GM21717 (cell line): Measurements from ENCODE around the gene APBB2.
"Not testable (repeated sequence)": the region's sequence is repeated elsewhere in the genome, so short reads cannot be mapped to it uniquely, and the experiment has no call there.

Source experiments
- ATAC-seq: cut with Tn5 transposase; IDR thresholded peaks from one replicate; pipeline ENCODE4 v1.9.1; 2021; ENCODE audit warnings: mild to moderate bottlenecking, moderate library complexity; ENCODE audit not compliant: unreplicated experiment

APBB2 gene

DNA sequence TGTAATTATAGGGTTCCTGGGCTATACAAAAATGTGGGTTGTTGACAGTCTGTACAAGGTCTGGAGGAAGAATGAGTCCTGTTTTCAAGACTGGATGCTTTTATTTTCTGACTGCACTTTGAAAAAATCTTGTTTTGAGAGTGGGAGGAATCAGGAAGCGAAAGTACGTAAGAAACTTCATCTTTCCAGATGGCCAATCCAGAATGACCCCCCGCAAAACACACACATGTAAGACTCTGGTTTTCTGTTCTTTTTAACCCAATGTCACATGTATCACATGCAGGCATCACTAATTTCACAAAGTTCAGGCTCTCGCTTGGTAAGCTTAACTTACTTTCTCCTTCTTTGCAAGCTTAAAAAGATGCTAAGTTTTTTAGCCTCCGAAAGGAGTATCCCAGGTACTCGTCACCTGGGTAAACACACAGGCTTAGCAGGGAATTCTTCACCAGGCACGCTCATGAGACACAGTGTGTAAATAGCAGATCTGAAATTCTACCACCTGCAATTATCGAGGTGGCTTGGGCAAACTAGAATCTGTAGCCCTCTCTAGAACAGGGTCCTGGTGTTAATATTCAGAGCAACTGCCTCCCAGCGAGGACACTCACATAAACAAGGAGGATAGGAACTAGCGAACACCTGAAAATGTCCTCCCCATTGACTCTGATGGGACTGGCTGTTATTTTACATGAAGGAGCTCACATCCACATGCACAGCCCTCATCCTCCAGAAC, 373.9 kb downstream of the APBB2 start:
- no peak for ATAC-seq

DNA sequence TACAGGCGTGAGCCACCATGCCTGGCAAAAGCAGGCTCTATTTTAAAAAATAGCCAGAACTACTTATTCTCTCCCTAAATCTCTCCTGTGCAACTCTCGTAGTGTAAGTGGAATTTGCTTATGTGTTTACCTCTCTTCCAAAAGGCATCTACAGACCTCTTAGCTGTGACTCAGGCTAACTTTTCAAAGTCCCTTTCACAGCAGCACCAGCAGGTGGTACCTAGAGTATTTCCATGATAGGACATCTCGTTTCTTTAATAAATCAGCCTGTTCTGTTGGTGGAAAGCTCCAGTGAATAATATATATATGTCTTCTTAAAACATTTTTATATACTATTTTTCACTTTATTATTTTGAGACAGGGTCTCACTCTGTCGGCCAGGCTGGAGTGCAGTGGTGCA, 375.6 kb downstream of the APBB2 start:
- ATAC-seq, result no peak

DNA sequence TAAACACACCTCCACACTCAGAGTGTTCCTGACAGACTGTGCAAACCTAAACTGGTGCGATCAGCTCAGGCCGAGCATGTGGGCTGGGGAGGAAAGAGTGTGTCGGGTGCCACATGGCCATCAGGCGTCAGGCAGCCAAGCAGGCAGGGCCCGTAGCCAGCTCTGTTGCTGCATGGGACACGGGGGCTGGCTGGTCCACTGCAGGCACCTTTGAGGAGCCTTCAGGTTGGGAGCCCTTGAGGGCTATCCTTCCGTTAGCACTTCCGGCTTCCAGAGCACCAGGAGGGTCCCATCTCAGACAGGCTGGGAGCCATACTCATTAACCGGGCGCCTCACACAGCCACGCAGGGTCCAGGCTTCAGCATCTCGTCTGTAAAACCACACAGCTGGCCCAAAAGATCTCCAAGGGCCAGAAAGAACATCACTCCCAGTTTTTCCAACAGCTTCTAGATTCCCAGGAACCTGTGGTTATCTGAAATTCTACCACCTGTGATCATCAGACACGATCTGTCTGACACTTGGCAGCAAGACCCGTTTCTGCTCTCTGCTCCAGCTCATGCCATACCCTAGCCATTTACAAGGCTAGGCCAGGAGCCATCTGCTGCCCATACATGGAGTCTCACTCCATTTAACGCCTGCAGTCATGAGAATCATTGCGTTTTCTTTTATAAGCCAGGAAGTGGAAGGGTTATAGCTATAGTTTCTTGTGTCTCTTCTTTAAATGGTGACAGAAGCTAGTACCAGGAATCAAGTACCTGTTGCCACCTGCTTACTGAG, 377.1 kb downstream of the APBB2 start:
- ATAC-seq, result no peak

DNA sequence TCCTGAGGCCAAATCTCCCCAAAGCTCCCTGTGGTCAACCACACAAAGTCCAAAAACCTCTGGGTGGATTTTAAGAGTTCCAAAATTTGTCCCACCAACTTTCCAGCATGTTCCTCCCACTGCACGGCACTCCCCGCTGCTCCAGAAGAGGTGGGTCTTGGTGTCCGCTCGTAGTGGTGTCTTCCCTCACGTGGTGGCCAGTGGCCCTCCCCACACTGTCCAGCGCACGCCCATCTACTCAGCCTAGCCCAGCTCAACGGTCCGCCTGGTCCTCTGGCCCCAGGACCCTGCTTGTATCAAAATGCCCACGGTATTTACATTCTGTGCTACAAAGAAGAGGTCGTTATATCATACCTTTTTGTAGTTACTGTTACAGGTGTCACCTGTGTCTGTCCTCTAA, 381.1 kb downstream of the APBB2 start:
- no peak for ATAC-seq

- ATAC-seq, result no peak
Observed at GRCh38 chr4:40832175-40832574, 382.2 kb downstream of the APBB2 start.

GRCh38 chr4:40831146-40831907, 383.0 kb downstream of the APBB2 start:
- ATAC-seq, result no peak

DNA sequence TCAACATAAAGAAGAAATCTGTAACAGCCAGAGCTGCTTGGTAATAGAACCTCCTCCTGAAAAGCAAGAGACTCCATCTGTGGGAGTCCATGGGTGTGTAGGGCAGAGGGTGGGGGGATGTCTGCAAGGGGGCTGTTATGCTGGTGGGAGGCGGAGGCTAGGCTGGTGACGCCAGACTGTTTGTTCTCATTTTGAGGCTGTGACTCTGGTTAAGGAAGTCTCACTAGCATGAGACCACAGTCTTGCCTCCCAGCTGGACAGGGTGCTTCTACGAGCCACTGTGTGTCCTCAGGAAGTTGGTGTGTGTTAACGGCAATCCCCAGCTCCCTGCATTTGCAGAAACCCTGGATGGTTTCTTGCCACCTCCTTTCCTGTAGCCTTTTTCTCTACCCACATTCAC, 384.8 kb downstream of the APBB2 start:
- ATAC-seq, result no peak

GRCh38 chr4:40828661-40829060, 385.7 kb downstream of the APBB2 start:
- ATAC-seq, result no peak

- ATAC-seq, result no peak
Observed at GRCh38 chr4:40827758-40828157, 386.6 kb downstream of the APBB2 start.

GRCh38 chr4:40826821-40827220, 387.5 kb downstream of the APBB2 start:
- ATAC-seq, result no peak

- ATAC-seq, result no peak
Observed at GRCh38 chr4:40825014-40825838, 389.1 kb downstream of the APBB2 start.

DNA sequence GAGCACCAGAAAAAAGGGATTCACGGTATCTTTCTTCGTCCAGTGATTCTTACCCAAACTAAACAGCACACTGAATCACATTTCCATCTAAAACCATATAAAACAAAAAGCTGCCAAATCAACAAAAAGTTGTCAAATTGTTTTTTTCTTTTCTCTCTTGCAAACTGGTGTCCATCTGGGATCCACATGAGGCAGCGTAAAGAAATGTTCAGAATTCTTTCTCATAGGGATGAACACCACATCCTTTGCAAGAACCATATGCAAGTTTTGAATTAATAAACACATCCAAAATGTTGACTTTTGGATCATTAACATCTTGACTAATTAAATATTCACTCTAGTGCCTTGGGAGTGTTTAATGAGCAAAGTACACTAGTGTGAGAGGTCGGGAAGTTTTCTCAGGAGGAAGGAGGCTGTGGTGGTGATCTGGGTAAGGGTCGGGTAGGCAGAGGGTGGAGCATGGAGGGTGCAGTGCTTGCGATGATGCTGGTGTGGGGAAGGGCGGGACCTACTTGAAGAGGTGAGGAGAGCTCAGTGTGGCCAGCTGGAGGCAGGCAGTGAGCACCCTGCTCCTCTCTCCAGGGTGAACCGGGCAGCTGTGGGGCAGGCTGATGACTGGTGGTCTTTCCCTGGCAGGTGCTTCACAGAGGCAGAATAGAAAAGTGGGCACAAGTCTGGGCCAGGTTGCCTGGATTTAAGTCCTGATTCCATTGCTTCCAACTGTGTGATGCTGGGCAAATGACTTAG, 391.7 kb downstream of the APBB2 start:
- ATAC-seq, result no peak

- ATAC-seq, result no peak
Observed at GRCh38 chr4:40820101-40820500, 394.2 kb downstream of the APBB2 start.

DNA sequence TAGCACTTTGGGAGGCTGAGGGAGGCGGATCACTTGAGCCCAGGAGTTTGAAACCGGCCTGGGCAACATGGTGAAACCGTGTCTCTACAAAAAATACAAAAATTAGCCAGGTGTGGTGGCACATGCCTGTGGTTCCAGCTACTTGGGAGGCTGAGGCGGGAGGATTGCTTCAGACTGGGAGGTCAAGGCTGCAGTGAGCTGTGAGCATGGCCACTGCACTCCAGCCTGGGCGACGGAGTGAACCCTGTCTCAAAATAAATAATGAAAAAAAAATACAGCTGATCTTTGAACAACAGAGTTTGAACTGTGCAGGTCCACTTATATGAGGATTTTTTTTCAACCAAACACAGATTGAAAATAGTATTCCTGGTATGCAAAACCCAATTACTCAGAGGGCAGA, 397.2 kb downstream of the APBB2 start:
- ATAC-seq, result not testable (repeated sequence)

GRCh38 chr4:40812856-40813255, 401.5 kb downstream of the APBB2 start:
- no peak for ATAC-seq

DNA sequence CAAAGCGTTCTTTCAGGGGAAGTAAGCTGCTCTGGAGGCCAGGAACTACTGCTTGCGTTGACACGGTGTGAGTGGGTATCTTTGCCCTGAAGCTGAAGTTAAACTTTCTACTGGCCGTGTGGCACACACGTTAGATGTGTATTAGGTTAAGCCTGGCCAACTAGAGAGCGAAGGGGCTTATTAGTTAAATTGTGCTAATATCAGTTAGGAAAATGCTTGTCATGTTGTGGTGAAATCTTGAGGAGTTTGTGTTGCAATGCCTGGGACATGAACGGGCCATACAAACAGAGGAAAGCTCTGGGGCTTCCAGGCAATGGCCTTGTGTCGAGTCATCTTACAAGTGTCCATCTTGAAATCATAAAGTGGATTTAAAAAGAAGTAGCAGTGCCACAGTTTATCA, 402.0 kb downstream of the APBB2 start:
- ATAC-seq, result no peak

GRCh38 chr4:40811956-40812355, 402.4 kb downstream of the APBB2 start:
- no peak for ATAC-seq

DNA sequence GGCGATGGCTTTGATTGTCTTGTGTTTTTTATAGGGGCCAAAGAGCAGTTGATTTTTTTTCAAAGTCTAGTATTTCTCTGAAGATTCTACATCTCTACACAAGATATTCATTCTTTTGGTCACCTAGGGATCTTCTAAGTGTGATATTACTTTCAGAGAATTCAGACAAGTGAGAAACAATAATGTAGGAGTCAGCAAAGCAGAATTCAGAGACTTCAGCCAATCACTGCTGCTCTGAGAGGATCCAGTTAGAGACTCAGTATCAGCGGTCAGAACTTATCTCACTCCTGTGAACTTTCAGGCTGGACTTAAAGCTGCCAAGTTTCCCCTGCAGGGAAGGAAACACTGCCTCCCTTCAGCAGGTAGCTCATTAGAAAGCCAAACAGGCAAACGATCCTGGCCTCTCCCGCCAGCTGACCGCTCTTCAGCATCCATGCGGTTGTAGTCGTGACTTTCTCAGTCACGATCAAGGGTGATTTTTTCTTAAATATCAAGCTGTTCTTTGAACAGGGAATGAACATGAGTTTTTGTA, 405.4 kb downstream of the APBB2 start:
- ATAC-seq, result no peak

- no peak for ATAC-seq
Observed at GRCh38 chr4:40804598-40804997, 409.7 kb downstream of the APBB2 start.

DNA sequence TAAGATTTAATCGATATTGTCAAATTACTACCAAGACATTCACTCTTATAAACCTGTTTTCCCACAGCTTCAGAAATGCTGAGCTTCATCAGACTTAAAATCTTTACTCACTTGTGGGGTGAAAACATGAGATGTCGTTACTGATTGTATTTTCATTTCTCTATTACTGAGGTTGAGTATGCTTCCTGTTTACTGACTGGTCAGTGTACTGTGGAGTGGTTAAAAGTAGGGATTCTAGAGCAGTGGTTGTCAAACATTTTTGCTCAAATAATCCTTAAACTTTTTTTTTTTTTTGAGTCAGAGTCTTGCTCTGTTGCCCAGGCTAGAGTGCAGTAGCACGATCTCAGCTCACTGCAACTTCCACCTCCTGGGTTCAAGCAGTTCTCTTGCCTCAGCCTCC, 414.3 kb downstream of the APBB2 start:
- peak; percentile 61 for ATAC-seq
